ENCODE measurements around the gene CHSY1.
"Not testable (repeated sequence)": the region's sequence is repeated elsewhere in the genome, so short reads cannot be mapped to it uniquely, and the experiment has no call there.

CHSY1 gene

GRCh38 chr15:101244036-101244781, 7.6 kb downstream of the CHSY1 start:
- DNase-seq, result no peak

- no peak for DNase-seq
These were observed 8.4 kb downstream of the CHSY1 start for GRCh38 chr15:101243420-101243819.

- DNase-seq, result no peak
These were observed 8.9 kb downstream of the CHSY1 start for GRCh38 chr15:101242999-101243336.

- peak; percentile 74 for DNase-seq
These were observed 9.5 kb downstream of the CHSY1 start for GRCh38 chr15:101242160-101242998.

- DNase-seq, result no peak
These were observed 11.5 kb downstream of the CHSY1 start for GRCh38 chr15:101240358-101240757.

- no peak for DNase-seq
These were observed 12.1 kb downstream of the CHSY1 start for GRCh38 chr15:101239724-101240136.

- DNase-seq, result no peak
These were observed 14.6 kb downstream of the CHSY1 start for GRCh38 chr15:101237251-101237650.

- no peak for DNase-seq
These were observed 18.1 kb downstream of the CHSY1 start for GRCh38 chr15:101233651-101234280.

- DNase-seq, result no peak
These were observed 19.2 kb downstream of the CHSY1 start for GRCh38 chr15:101232677-101233076.

GRCh38 chr15:101228313-101228712, 23.5 kb downstream of the CHSY1 start:
- DNase-seq, result no peak

- DNase-seq, result no peak
These were observed 26.2 kb downstream of the CHSY1 start for GRCh38 chr15:101225658-101226057.

GRCh38 chr15:101221902-101222301, 29.9 kb downstream of the CHSY1 start:
- DNase-seq, result no peak

- DNase-seq, result no peak
These were observed 31.8 kb downstream of the CHSY1 start for GRCh38 chr15:101220060-101220459.

- no peak for DNase-seq
These were observed 32.4 kb downstream of the CHSY1 start for GRCh38 chr15:101219441-101219840.

GRCh38 chr15:101217446-101217845, 34.4 kb downstream of the CHSY1 start:
- DNase-seq, result no peak

- no peak for DNase-seq
These were observed 35.7 kb downstream of the CHSY1 start for GRCh38 chr15:101216100-101216499.

GRCh38 chr15:101215681-101216080, 36.2 kb downstream of the CHSY1 start:
- no peak for DNase-seq

- DNase-seq, result not testable (repeated sequence)
These were observed 37.3 kb downstream of the CHSY1 start for GRCh38 chr15:101214435-101215097.

- no peak for DNase-seq
These were observed 38.3 kb downstream of the CHSY1 start for GRCh38 chr15:101213570-101213969.

GRCh38 chr15:101213147-101213546, 38.7 kb downstream of the CHSY1 start:
- DNase-seq, result no peak

GRCh38 chr15:101211897-101212296, 40.0 kb downstream of the CHSY1 start:
- DNase-seq, result no peak

- no peak for DNase-seq
These were observed 41.4 kb downstream of the CHSY1 start for GRCh38 chr15:101210466-101210865.

GRCh38 chr15:101210058-101210457, 41.8 kb downstream of the CHSY1 start:
- DNase-seq, result no peak
